Measurements from ENCODE around the gene HEATR9. TPM values are rescaled to one million over a fixed set of nuclear protein-coding genes. Genes with fewer than 3 reads are reported as not detected.

HEATR9 gene
- total RNA-seq, 2 donors from 2014 or later = 0.40 TPM; not detected in 1

DNA sequence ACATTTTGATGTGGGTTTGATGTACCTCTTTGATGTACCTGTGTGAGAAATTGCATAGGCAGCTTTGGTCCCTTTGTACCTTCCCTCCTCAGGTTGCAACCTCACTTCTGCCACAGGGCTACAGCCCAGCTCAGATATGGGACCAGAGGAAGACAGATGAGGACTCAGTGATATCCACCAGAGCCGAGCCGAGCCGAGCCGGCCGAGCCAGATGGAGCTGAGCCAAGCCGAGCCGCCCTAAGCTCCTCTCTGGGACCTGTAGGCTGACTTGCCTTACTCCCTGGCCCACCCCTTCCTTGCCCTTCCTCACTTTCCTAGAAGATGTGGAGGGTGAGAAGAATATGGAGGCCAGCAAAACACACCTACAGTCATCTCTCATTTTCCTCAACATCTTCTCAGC lies 3.8 kb downstream of the HEATR9 start:
- no peak for DNase-seq (ENCODE audit: low spot score)
- H3K9me3 ChIP-seq = no peaks in the 10 kb centered on the region
- no peak overlapping the region for H3K4me3 ChIP-seq
- H3K27me3 ChIP-seq (replicated peaks; ENCODE audit: insufficient read depth) = no peaks in the 10 kb centered on the region
- TF ChIP-seq POLR2A (IDR thresholded peaks at IDR 0.05) (no peak), POLR2AphosphoS5 (IDR thresholded peaks at IDR 0.05) (no peak)
- TF ChIP-seq, protein P1, sequence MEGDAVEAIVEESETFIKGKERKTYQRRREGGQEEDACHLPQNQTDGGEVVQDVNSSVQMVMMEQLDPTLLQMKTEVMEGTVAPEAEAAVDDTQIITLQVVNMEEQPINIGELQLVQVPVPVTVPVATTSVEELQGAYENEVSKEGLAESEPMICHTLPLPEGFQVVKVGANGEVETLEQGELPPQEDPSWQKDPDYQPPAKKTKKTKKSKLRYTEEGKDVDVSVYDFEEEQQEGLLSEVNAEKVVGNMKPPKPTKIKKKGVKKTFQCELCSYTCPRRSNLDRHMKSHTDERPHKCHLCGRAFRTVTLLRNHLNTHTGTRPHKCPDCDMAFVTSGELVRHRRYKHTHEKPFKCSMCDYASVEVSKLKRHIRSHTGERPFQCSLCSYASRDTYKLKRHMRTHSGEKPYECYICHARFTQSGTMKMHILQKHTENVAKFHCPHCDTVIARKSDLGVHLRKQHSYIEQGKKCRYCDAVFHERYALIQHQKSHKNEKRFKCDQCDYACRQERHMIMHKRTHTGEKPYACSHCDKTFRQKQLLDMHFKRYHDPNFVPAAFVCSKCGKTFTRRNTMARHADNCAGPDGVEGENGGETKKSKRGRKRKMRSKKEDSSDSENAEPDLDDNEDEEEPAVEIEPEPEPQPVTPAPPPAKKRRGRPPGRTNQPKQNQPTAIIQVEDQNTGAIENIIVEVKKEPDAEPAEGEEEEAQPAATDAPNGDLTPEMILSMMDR (IDR thresholded peaks at IDR 0.05) = no peak
- no peaks in the 10 kb centered on the region for H3K36me3 ChIP-seq
- H3K27ac ChIP-seq = no peak overlapping the region
- WGBS = 92% methylated on average over 7 of the region's 7 CpGs
- no peaks in the 10 kb centered on the region for H3K4me1 ChIP-seq (replicated peaks)
- intact Hi-C loops (cut with DNase I) = no loop called here

GRCh38 chr17:35856603-35857002 lies 12.1 kb downstream of the HEATR9 start:
- TF ChIP-seq POLR2A (IDR thresholded peaks at IDR 0.05) (no peak), POLR2AphosphoS5 (IDR thresholded peaks at IDR 0.05) (no peak)
- TF ChIP-seq, protein P1 (IDR thresholded peaks at IDR 0.05) = no peak
- Histone ChIP-seq H3K27me3 (replicated peaks; ENCODE audit: insufficient read depth) (no peaks in the 10 kb centered on the region), H3K36me3 (no peaks in the 10 kb centered on the region), H3K27ac (no peak overlapping the region), H3K9me3 (no peaks in the 10 kb centered on the region), H3K4me3 (no peak overlapping the region), H3K4me1 (replicated peaks) (no peaks in the 10 kb centered on the region)
- DNase-seq (ENCODE audit: low spot score) = no peak
- WGBS = 93% methylated on average over 2 of the region's 2 CpGs
- intact Hi-C loops (cut with DNase I) = no loop called here

GRCh38 chr17:35855965-35856364 lies 12.7 kb downstream of the HEATR9 start:
- no peak overlapping the region for H3K4me3 ChIP-seq
- H3K4me1 ChIP-seq (replicated peaks) = no peaks in the 10 kb centered on the region
- no peaks in the 10 kb centered on the region for H3K36me3 ChIP-seq
- DNase-seq (ENCODE audit: low spot score) = no peak
- H3K27ac ChIP-seq = no peak overlapping the region
- 54% methylated on average over 5 of the region's 5 CpGs for WGBS
- H3K9me3 ChIP-seq = no peaks in the 10 kb centered on the region
- TF ChIP-seq POLR2AphosphoS5 (IDR thresholded peaks at IDR 0.05) (no peak), POLR2A (IDR thresholded peaks at IDR 0.05) (no peak)
- TF ChIP-seq, protein P1 (IDR thresholded peaks at IDR 0.05) = no peak
- intact Hi-C loops (cut with DNase I) = no loop called here
- no peaks in the 10 kb centered on the region for H3K27me3 ChIP-seq (replicated peaks; ENCODE audit: insufficient read depth)

DNA sequence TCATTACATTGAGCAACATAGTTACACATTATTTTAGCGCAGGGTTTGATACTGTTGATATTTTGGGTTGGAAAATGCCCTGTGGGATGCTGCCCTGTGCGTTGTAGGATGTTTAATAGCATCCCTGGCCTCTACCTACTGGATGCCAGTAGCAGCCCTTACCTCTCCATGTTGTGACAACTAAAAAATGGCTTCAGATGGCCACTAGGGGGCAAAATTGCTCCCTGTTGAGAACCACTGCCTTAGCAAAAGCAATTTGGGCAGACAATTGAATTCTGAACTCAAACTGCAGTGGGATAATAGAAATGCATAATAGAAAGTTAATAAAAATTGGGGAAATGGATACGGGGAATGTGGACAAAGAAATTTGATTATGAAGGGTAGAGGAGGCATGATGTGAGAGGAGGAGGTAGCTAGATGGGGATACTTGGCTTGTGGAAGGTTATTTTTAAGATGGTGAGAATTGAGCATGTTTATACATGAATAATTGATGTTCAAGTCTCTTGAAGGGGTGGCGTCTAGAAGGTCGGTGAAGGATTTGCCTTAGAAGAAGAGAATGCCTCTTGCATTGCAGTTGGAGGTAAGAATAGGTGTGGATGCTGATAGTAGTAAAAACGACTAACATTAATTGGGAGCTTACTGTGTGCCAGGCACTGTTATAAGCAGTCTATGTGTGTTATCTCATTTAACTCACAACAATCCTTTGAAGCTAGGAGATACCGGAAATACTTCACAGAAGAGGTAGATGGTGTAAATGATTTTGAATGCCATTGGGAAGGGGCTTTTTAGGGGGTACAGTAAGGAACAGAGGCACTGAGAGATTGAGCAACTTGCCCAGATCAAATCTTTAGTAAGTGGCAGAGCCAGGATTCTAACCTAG lies 19.0 kb downstream of the HEATR9 start:
- DNase-seq (ENCODE audit: low spot score) = peak; percentile 38
- H3K4me1 ChIP-seq (replicated peaks) = no peaks in the 10 kb centered on the region
- TF ChIP-seq POLR2AphosphoS5 (IDR thresholded peaks at IDR 0.05) = no peak
- TF ChIP-seq, protein P1 (IDR thresholded peaks at IDR 0.05) = peak; percentile 50 to 69 (median 54)
- H3K4me3 ChIP-seq = no peak overlapping the region
- H3K36me3 ChIP-seq = peaks cover 0 to 9% of the 10 kb centered on the region in 2 donors
- no peaks in the 10 kb centered on the region for H3K27me3 ChIP-seq (replicated peaks; ENCODE audit: insufficient read depth)
- no peak overlapping the region for H3K27ac ChIP-seq
- no peaks in the 10 kb centered on the region for H3K9me3 ChIP-seq
- intact Hi-C loops (cut with DNase I) = no loop called here
- 61% methylated on average over 7 of the region's 7 CpGs for WGBS

All from prostate gland (tissue), 2 donors.